ENCODE data around the gene FANCM. TPM values are rescaled to one million over a fixed set of nuclear protein-coding genes. Genes with fewer than 3 reads are reported as not detected.
"Not testable (repeated sequence)": the region's sequence is repeated elsewhere in the genome, so short reads cannot be mapped to it uniquely, and the experiment has no call there.

Gene FANCM
- polyA plus RNA-seq, 2 donors, result 1.7 to 5.5 TPM

DNA sequence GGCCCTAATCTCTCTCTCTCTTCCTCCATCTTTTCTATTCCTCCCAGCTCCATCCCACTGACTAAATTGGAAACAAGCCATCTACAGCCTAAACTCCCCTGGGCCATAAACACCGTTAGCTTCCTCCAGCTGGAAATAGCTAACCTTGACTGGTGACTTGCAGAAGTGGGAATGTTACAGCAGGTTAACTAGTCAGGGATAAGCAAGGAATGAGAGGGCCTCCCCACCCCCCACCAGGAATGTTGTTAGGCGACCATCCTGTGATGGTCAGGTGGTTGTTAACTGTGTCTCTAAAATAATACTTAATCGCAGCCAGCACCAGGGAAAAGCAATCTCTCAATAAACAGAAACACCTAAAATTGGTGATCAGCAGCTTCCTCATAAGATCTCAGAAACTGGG, 76.5 kb downstream of the FANCM start:
- Histone ChIP-seq H3K4me1 (ENCODE audit: control insufficient read depth in 2 of 2, insufficient read depth in 2 of 2, low read length in 1 of 2) (no peaks in the 10 kb centered on the region), H3K27ac (ENCODE audit: low read depth in 2 of 2, low read length in 1 of 2) (no peak overlapping the region), H3K27me3 (ENCODE audit: control insufficient read depth in 1 of 2, insufficient read depth in 2 of 2, low read length in 2 of 2) (no peaks in the 10 kb centered on the region), H3K4me3 (ENCODE audit: low read depth in 1 of 2, low read length in 2 of 2) (no peak overlapping the region), H3K36me3 (ENCODE audit: control insufficient read depth in 2 of 2, insufficient read depth in 2 of 2, low read length in 1 of 2) (peaks cover 5 to 6% of the 10 kb centered on the region in 2 donors), H3K9me3 (ENCODE audit: control insufficient read depth in 2 of 2, insufficient read depth in 1 of 2, low read depth in 1 of 2, low read length in 1 of 2) (no peaks in the 10 kb centered on the region)
- 76 to 82% methylated on average over 3 of the region's 3 CpGs for WGBS, 2 donors

- H3K4me1 ChIP-seq (ENCODE audit: control insufficient read depth in 2 of 2, insufficient read depth in 2 of 2, low read length in 1 of 2); H3K36me3 ChIP-seq (ENCODE audit: control insufficient read depth in 2 of 2, insufficient read depth in 2 of 2, low read length in 1 of 2); H3K4me3 ChIP-seq (ENCODE audit: low read depth in 1 of 2, low read length in 2 of 2); H3K9me3 ChIP-seq (ENCODE audit: control insufficient read depth in 2 of 2, insufficient read depth in 1 of 2, low read depth in 1 of 2, low read length in 1 of 2); H3K27me3 ChIP-seq (ENCODE audit: control insufficient read depth in 1 of 2, insufficient read depth in 2 of 2, low read length in 2 of 2); H3K27ac ChIP-seq (ENCODE audit: low read depth in 2 of 2, low read length in 1 of 2): not testable (repeated sequence)
- 73 to 78% methylated on average over 1 of the region's 1 CpG for WGBS, 2 donors
Observed at GRCh38 chr14:45213716-45214115, 78.0 kb downstream of the FANCM start.

GRCh38 chr14:45214341-45214740, 78.6 kb downstream of the FANCM start:
- H3K4me3 ChIP-seq (ENCODE audit: low read depth in 1 of 2, low read length in 2 of 2); H3K9me3 ChIP-seq (ENCODE audit: control insufficient read depth in 2 of 2, insufficient read depth in 1 of 2, low read depth in 1 of 2, low read length in 1 of 2); H3K36me3 ChIP-seq (ENCODE audit: control insufficient read depth in 2 of 2, insufficient read depth in 2 of 2, low read length in 1 of 2); H3K27me3 ChIP-seq (ENCODE audit: control insufficient read depth in 1 of 2, insufficient read depth in 2 of 2, low read length in 2 of 2); H3K4me1 ChIP-seq (ENCODE audit: control insufficient read depth in 2 of 2, insufficient read depth in 2 of 2, low read length in 1 of 2); H3K27ac ChIP-seq (ENCODE audit: low read depth in 2 of 2, low read length in 1 of 2): not testable (repeated sequence)
- WGBS, 2 donors, result 94 to 97% methylated on average over 6 of the region's 6 CpGs

GRCh38 chr14:45222485-45223262, 86.9 kb downstream of the FANCM start:
- Histone ChIP-seq H3K36me3 (ENCODE audit: control insufficient read depth in 2 of 2, insufficient read depth in 2 of 2, low read length in 1 of 2) (peaks cover 0 to 3% of the 10 kb centered on the region in 2 donors), H3K27ac (ENCODE audit: low read depth in 2 of 2, low read length in 1 of 2) (no peak overlapping the region)
- 92 to 96% methylated on average over 3 of the region's 3 CpGs for WGBS, 2 donors

DNA sequence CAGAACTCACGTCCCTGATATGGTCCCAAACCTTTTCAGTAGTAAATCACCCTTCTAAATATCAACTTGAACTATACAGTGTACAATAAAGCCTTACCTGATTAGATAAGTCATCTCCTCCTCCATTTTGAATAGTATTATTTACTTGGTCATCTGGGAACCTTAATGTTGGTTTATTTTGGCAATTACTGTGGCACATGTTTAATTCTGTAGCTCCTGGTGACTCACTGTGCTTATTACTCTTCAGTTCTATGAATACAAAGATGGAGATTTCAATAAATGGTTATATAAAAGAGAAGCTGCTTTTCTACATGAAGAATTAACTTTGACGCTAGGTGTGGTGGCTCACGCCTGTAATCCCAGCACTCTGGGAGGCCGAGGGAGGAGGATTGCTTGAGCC, 91.8 kb downstream of the FANCM start:
- Histone ChIP-seq H3K4me1 (ENCODE audit: control insufficient read depth in 2 of 2, insufficient read depth in 2 of 2, low read length in 1 of 2) (no peaks in the 10 kb centered on the region), H3K27me3 (ENCODE audit: control insufficient read depth in 1 of 2, insufficient read depth in 2 of 2, low read length in 2 of 2) (no peaks in the 10 kb centered on the region), H3K9me3 (ENCODE audit: control insufficient read depth in 2 of 2, insufficient read depth in 1 of 2, low read depth in 1 of 2, low read length in 1 of 2) (no peaks in the 10 kb centered on the region), H3K27ac (ENCODE audit: low read depth in 2 of 2, low read length in 1 of 2) (no peak overlapping the region), H3K36me3 (ENCODE audit: control insufficient read depth in 2 of 2, insufficient read depth in 2 of 2, low read length in 1 of 2) (peaks cover 4 to 6% of the 10 kb centered on the region in 2 donors), H3K4me3 (ENCODE audit: low read depth in 1 of 2, low read length in 2 of 2) (no peak overlapping the region)
- WGBS, 2 donors, result 97 to 98% methylated on average over 4 of the region's 4 CpGs

More at GRCh38 chr14:45222485-45223262, 86.9 kb downstream of the FANCM start:
- Histone ChIP-seq H3K27me3 (ENCODE audit: control insufficient read depth in 1 of 2, insufficient read depth in 2 of 2, low read length in 2 of 2) (no peaks in the 10 kb centered on the region), H3K9me3 (ENCODE audit: control insufficient read depth in 2 of 2, insufficient read depth in 1 of 2, low read depth in 1 of 2, low read length in 1 of 2) (no peaks in the 10 kb centered on the region), H3K4me3 (ENCODE audit: low read depth in 1 of 2, low read length in 2 of 2) (no peak overlapping the region), H3K4me1 (ENCODE audit: control insufficient read depth in 2 of 2, insufficient read depth in 2 of 2, low read length in 1 of 2) (no peaks in the 10 kb centered on the region)

- Histone ChIP-seq H3K36me3 (ENCODE audit: control insufficient read depth in 2 of 2, insufficient read depth in 2 of 2, low read length in 1 of 2) (no peaks in the 10 kb centered on the region), H3K4me3 (ENCODE audit: low read depth in 1 of 2, low read length in 2 of 2) (no peak overlapping the region), H3K4me1 (ENCODE audit: control insufficient read depth in 2 of 2, insufficient read depth in 2 of 2, low read length in 1 of 2) (no peaks in the 10 kb centered on the region), H3K27ac (ENCODE audit: low read depth in 2 of 2, low read length in 1 of 2) (no peak overlapping the region), H3K27me3 (ENCODE audit: control insufficient read depth in 1 of 2, insufficient read depth in 2 of 2, low read length in 2 of 2) (no peaks in the 10 kb centered on the region), H3K9me3 (ENCODE audit: control insufficient read depth in 2 of 2, insufficient read depth in 1 of 2, low read depth in 1 of 2, low read length in 1 of 2) (no peaks in the 10 kb centered on the region)
- WGBS, 2 donors, result 64 to 72% methylated on average over 2 of the region's 2 CpGs
Observed at GRCh38 chr14:45238988-45239387, 103.3 kb downstream of the FANCM start.

GRCh38 chr14:45242706-45243105, 107.0 kb downstream of the FANCM start:
- H3K36me3 ChIP-seq (ENCODE audit: control insufficient read depth in 2 of 2, insufficient read depth in 2 of 2, low read length in 1 of 2), result no peaks in the 10 kb centered on the region
- no peak overlapping the region for H3K27ac ChIP-seq (ENCODE audit: low read depth in 2 of 2, low read length in 1 of 2)
- H3K4me1 ChIP-seq (ENCODE audit: control insufficient read depth in 2 of 2, insufficient read depth in 2 of 2, low read length in 1 of 2), result no peaks in the 10 kb centered on the region
- H3K27me3 ChIP-seq (ENCODE audit: control insufficient read depth in 1 of 2, insufficient read depth in 2 of 2, low read length in 2 of 2), result no peaks in the 10 kb centered on the region
- WGBS, 2 donors, result 77 to 86% methylated on average over 3 of the region's 3 CpGs
- H3K9me3 ChIP-seq (ENCODE audit: control insufficient read depth in 2 of 2, insufficient read depth in 1 of 2, low read depth in 1 of 2, low read length in 1 of 2), result no peaks in the 10 kb centered on the region
- H3K4me3 ChIP-seq (ENCODE audit: low read depth in 1 of 2, low read length in 2 of 2), result no peak overlapping the region

DNA sequence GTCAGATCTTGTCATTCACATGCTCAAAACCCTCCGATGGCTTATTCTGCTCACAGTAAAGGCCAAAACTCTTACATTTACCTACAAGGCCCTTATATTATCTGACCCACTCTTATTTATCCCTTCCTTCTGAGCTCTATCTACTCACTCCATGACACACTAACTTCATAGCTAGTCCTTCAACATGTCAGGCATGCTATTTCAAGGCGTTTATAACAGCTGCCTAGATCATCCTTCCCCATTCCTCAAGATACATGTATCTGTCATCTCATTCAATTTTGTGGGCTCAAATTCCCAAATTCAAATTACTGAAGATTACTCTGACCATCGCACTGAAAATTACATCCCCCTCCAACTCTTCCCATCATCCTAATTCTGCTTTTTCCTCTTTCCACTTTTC, 110.4 kb downstream of the FANCM start:
- Histone ChIP-seq H3K36me3 (ENCODE audit: control insufficient read depth in 2 of 2, insufficient read depth in 2 of 2, low read length in 1 of 2) (no peaks in the 10 kb centered on the region), H3K27me3 (ENCODE audit: control insufficient read depth in 1 of 2, insufficient read depth in 2 of 2, low read length in 2 of 2) (no peaks in the 10 kb centered on the region), H3K9me3 (ENCODE audit: control insufficient read depth in 2 of 2, insufficient read depth in 1 of 2, low read depth in 1 of 2, low read length in 1 of 2) (no peaks in the 10 kb centered on the region), H3K27ac (ENCODE audit: low read depth in 2 of 2, low read length in 1 of 2) (no peak overlapping the region), H3K4me3 (ENCODE audit: low read depth in 1 of 2, low read length in 2 of 2) (no peak overlapping the region), H3K4me1 (ENCODE audit: control insufficient read depth in 2 of 2, insufficient read depth in 2 of 2, low read length in 1 of 2) (peaks cover 0 to 2% of the 10 kb centered on the region in 2 donors)
- WGBS, 2 donors, result 87 to 88% methylated on average over 3 of the region's 3 CpGs

DNA sequence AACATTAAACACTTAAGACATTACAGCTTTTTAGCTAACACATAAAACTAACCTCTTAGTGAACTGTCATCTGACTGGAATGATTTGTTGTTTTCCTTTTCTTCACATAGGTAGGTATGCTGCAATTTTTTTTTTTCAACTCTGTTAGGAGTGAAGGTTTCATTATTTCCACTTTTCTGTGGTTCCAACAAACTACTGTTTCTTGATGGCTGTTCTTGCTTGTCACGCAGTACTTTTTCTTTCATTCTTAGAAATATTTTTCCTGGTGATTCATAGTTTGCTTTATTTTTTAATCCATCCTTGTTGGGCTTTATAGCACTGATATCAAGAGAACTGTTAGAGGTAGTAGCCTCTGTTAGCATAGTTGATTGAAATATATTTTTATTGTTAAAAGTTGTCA, 111.0 kb downstream of the FANCM start:
- H3K27ac ChIP-seq (ENCODE audit: low read depth in 2 of 2, low read length in 1 of 2), result no peak overlapping the region
- 57 to 75% methylated on average over 1 of the region's 1 CpG for WGBS, 2 donors
- H3K9me3 ChIP-seq (ENCODE audit: control insufficient read depth in 2 of 2, insufficient read depth in 1 of 2, low read depth in 1 of 2, low read length in 1 of 2), result no peaks in the 10 kb centered on the region
- H3K4me1 ChIP-seq (ENCODE audit: control insufficient read depth in 2 of 2, insufficient read depth in 2 of 2, low read length in 1 of 2), result peaks cover 0 to 2% of the 10 kb centered on the region in 2 donors
- H3K4me3 ChIP-seq (ENCODE audit: low read depth in 1 of 2, low read length in 2 of 2), result no peak overlapping the region
- no peaks in the 10 kb centered on the region for H3K27me3 ChIP-seq (ENCODE audit: control insufficient read depth in 1 of 2, insufficient read depth in 2 of 2, low read length in 2 of 2)
- H3K36me3 ChIP-seq (ENCODE audit: control insufficient read depth in 2 of 2, insufficient read depth in 2 of 2, low read length in 1 of 2), result no peaks in the 10 kb centered on the region

GRCh38 chr14:45247427-45247826, 111.7 kb downstream of the FANCM start:
- H3K4me3 ChIP-seq (ENCODE audit: low read depth in 1 of 2, low read length in 2 of 2), result no peak overlapping the region
- H3K4me1 ChIP-seq (ENCODE audit: control insufficient read depth in 2 of 2, insufficient read depth in 2 of 2, low read length in 1 of 2), result peaks cover 0 to 2% of the 10 kb centered on the region in 2 donors
- H3K27ac ChIP-seq (ENCODE audit: low read depth in 2 of 2, low read length in 1 of 2), result no peak overlapping the region
- no peaks in the 10 kb centered on the region for H3K36me3 ChIP-seq (ENCODE audit: control insufficient read depth in 2 of 2, insufficient read depth in 2 of 2, low read length in 1 of 2)
- WGBS, 2 donors, result 89 to 94% methylated on average over 1 of the region's 1 CpG
- no peaks in the 10 kb centered on the region for H3K9me3 ChIP-seq (ENCODE audit: control insufficient read depth in 2 of 2, insufficient read depth in 1 of 2, low read depth in 1 of 2, low read length in 1 of 2)
- H3K27me3 ChIP-seq (ENCODE audit: control insufficient read depth in 1 of 2, insufficient read depth in 2 of 2, low read length in 2 of 2), result no peaks in the 10 kb centered on the region
